ENCODE measurements around the gene SORL1. TPM values are rescaled to one million over a fixed set of nuclear protein-coding genes. Genes with fewer than 3 reads are reported as not detected.

Gene SORL1
- total and polyA plus RNA-seq, 2 of the 13 experiments (the other 11 are each of a cell fraction or from before 2014, with no cell fraction given) = 21.3 to 148 TPM

- TF ChIP-seq ZNF430 (CRISPR knock-in tag; IDR thresholded peaks at IDR 0.05) (no peak), ZMAT3 (CRISPR knock-in tag; conservative IDR thresholded peaks at IDR 0.05) (peak; percentile 59), HDAC2 (CRISPR knock-in tag; IDR thresholded peaks at IDR 0.05) (peak; percentile 88), ZNF580 (CRISPR knock-in tag; IDR thresholded peaks at IDR 0.05; ENCODE audit: borderline replicate concordance, low read depth) (peak; percentile 61; the same call in 1 of the 2 replicates), ZBTB7A (CRISPR knock-in tag; IDR thresholded peaks at IDR 0.05) (no peak), FOXK2 (IDR thresholded peaks at IDR 0.05) (no peak), MIXL1 (CRISPR knock-in tag; IDR thresholded peaks at IDR 0.05) (peak; percentile 70; the same call in 1 of the 2 replicates), BRD4 (CRISPR knock-in tag; IDR thresholded peaks at IDR 0.05) (no peak), RXRA (CRISPR knock-in tag; IDR thresholded peaks at IDR 0.05) (peak; percentile 86), FOXO1 (CRISPR knock-in tag; IDR thresholded peaks at IDR 0.05) (peak; percentile 81; the same call in 1 of the 2 replicates), JDP2 (CRISPR knock-in tag; IDR thresholded peaks at IDR 0.05; ENCODE audit: borderline replicate concordance) (no peak), ZNF343 (CRISPR knock-in tag; IDR thresholded peaks at IDR 0.05) (no peak), STAT6 (CRISPR knock-in tag; IDR thresholded peaks at IDR 0.05; ENCODE audit: borderline replicate concordance) (no peak), HNRNPL (IDR thresholded peaks at IDR 0.05; ENCODE audit: low read depth, low read length) (no peak), ZNF253 (CRISPR knock-in tag; IDR thresholded peaks at IDR 0.05; ENCODE audit: borderline replicate concordance) (no peak), ZNF709 (CRISPR knock-in tag; IDR thresholded peaks at IDR 0.05) (no peak), ZIK1 (CRISPR knock-in tag; IDR thresholded peaks at IDR 0.05; ENCODE audit: borderline replicate concordance, low read depth) (no peak), ZFP90 (CRISPR knock-in tag; IDR thresholded peaks at IDR 0.05; ENCODE audit: borderline replicate concordance) (no peak), ZFP36L1 (CRISPR knock-in tag; IDR thresholded peaks at IDR 0.05) (no peak), GATAD1 (CRISPR knock-in tag; IDR thresholded peaks at IDR 0.05) (peak; percentile 65; the same call in 1 of the 2 replicates), RCOR2 (CRISPR knock-in tag; IDR thresholded peaks at IDR 0.05) (peak; percentile 78)
- TF ChIP-seq, protein P1, sequence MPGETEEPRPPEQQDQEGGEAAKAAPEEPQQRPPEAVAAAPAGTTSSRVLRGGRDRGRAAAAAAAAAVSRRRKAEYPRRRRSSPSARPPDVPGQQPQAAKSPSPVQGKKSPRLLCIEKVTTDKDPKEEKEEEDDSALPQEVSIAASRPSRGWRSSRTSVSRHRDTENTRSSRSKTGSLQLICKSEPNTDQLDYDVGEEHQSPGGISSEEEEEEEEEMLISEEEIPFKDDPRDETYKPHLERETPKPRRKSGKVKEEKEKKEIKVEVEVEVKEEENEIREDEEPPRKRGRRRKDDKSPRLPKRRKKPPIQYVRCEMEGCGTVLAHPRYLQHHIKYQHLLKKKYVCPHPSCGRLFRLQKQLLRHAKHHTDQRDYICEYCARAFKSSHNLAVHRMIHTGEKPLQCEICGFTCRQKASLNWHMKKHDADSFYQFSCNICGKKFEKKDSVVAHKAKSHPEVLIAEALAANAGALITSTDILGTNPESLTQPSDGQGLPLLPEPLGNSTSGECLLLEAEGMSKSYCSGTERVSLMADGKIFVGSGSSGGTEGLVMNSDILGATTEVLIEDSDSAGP (CRISPR knock-in tag; IDR thresholded peaks at IDR 0.05; ENCODE audit: borderline replicate concordance) = no peak
- TF ChIP-seq, protein P2, sequence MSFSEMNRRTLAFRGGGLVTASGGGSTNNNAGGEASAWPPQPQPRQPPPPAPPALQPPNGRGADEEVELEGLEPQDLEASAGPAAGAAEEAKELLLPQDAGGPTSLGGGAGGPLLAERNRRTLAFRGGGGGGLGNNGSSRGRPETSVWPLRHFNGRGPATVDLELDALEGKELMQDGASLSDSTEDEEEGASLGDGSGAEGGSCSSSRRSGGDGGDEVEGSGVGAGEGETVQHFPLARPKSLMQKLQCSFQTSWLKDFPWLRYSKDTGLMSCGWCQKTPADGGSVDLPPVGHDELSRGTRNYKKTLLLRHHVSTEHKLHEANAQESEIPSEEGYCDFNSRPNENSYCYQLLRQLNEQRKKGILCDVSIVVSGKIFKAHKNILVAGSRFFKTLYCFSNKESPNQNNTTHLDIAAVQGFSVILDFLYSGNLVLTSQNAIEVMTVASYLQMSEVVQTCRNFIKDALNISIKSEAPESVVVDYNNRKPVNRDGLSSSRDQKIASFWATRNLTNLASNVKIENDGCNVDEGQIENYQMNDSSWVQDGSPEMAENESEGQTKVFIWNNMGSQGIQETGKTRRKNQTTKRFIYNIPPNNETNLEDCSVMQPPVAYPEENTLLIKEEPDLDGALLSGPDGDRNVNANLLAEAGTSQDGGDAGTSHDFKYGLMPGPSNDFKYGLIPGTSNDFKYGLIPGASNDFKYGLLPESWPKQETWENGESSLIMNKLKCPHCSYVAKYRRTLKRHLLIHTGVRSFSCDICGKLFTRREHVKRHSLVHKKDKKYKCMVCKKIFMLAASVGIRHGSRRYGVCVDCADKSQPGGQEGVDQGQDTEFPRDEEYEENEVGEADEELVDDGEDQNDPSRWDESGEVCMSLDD (CRISPR knock-in tag; IDR thresholded peaks at IDR 0.05; ENCODE audit: borderline replicate concordance) = no peak
- TF ChIP-seq, protein P3, sequence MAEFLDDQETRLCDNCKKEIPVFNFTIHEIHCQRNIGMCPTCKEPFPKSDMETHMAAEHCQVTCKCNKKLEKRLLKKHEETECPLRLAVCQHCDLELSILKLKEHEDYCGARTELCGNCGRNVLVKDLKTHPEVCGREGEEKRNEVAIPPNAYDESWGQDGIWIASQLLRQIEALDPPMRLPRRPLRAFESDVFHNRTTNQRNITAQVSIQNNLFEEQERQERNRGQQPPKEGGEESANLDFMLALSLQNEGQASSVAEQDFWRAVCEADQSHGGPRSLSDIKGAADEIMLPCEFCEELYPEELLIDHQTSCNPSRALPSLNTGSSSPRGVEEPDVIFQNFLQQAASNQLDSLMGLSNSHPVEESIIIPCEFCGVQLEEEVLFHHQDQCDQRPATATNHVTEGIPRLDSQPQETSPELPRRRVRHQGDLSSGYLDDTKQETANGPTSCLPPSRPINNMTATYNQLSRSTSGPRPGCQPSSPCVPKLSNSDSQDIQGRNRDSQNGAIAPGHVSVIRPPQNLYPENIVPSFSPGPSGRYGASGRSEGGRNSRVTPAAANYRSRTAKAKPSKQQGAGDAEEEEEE (CRISPR knock-in tag; IDR thresholded peaks at IDR 0.05; ENCODE audit: borderline replicate concordance) = no peak
Measured at GRCh38 chr11:121553806-121554205, 101.7 kb downstream of the SORL1 start (continued).

Data from HepG2 (cell line).